HEK293T (cell line): Measurements from ENCODE around the gene GPR150.

Experiments
- CTCF ChIA-PET: fragments of 350-600 bp; formaldehyde crosslinking; extraction: SDS; loops from one replicate; lab custom pipeline; 2021; ENCODE audit warnings: antibody characterized with exemption, inconsistent platforms; lab: Yijun Ruan, JAX
- POLR2A ChIA-PET: fragments of 350-600 bp; formaldehyde crosslinking; extraction: SDS; loops from one replicate; lab custom pipeline; 2020; ENCODE audit warnings: antibody characterized with exemption, inconsistent platforms; lab: Yijun Ruan, JAX
- DNase-seq: peaks from one replicate; pipeline ENCODE4 v3.0.0; 2012; ENCODE audit warnings: mixed read lengths; ENCODE audit errors: extremely low spot score
- ARNT ChIP-seq: fragments of 450-650 bp; IDR thresholded peaks from 2 replicates; pipeline ENCODE4 v1.6.1; 2017; ENCODE audit warnings: mild to moderate bottlenecking
- BHLHE40 ChIP-seq: fragments of 450-650 bp; IDR thresholded peaks from 2 replicates; pipeline ENCODE4 v1.6.1; 2016; ENCODE audit warnings: mild to moderate bottlenecking, moderate library complexity, borderline replicate concordance
- CTBP1 ChIP-seq: fragments of 450-650 bp; IDR thresholded peaks from 2 replicates; pipeline ENCODE4 v1.6.1; 2016; ENCODE audit warnings: borderline replicate concordance
- ELF4 ChIP-seq: fragments of 450-650 bp; IDR thresholded peaks from 2 replicates; pipeline ENCODE4 v1.6.1; 2017; ENCODE audit warnings: antibody characterized with exemption
- FOXA1 ChIP-seq: fragments of 450-650 bp; IDR thresholded peaks from 2 replicates; pipeline ENCODE4 v1.6.1; 2016; ENCODE audit warnings: mild to moderate bottlenecking
- FOXK2 ChIP-seq: fragments of 450-650 bp; IDR thresholded peaks from 2 replicates; pipeline ENCODE4 v1.6.1; 2016; ENCODE audit warnings: mild to moderate bottlenecking
- FOXM1 ChIP-seq: fragments of 450-650 bp; IDR thresholded peaks from 2 replicates; pipeline ENCODE4 v1.6.1; 2017; ENCODE audit warnings: mild to moderate bottlenecking, borderline replicate concordance
- HDGF ChIP-seq: fragments of 450-650 bp; IDR thresholded peaks from 2 replicates; pipeline ENCODE4 v1.6.1; 2017; ENCODE audit warnings: antibody characterized with exemption, borderline replicate concordance
- L3MBTL2 ChIP-seq: fragments of 450-650 bp; conservative IDR thresholded peaks from 2 replicates; pipeline ENCODE4 v1.6.1; 2016; ENCODE audit warnings: mild to moderate bottlenecking
- LEF1 ChIP-seq: fragments of 450-650 bp; IDR thresholded peaks from 2 replicates; pipeline ENCODE4 v1.6.1; 2017; ENCODE audit warnings: mild to moderate bottlenecking, borderline replicate concordance
- NFRKB ChIP-seq: fragments of 450-650 bp; IDR thresholded peaks from 2 replicates; pipeline ENCODE4 v1.6.1; 2016; ENCODE audit warnings: mild to moderate bottlenecking, moderate library complexity
- SP1 ChIP-seq: fragments of 450-650 bp; IDR thresholded peaks from 2 replicates; pipeline ENCODE4 v1.6.1; 2017
- SUZ12 ChIP-seq: fragments of 450-650 bp; IDR thresholded peaks from 2 replicates; pipeline ENCODE4 v1.6.1; 2016; ENCODE audit warnings: mild to moderate bottlenecking
- TARDBP ChIP-seq: fragments of 450-650 bp; IDR thresholded peaks from 2 replicates; pipeline ENCODE4 v1.6.1; 2016
- ZNF384 ChIP-seq: fragments of 450-650 bp; IDR thresholded peaks from 2 replicates; pipeline ENCODE4 v1.6.1; 2016
- TF ChIP-seq, protein P1 (sequence below): fragments of 450-650 bp; IDR thresholded peaks from 2 replicates; pipeline ENCODE4 v1.6.1; 2016

Gene GPR150

DNA sequence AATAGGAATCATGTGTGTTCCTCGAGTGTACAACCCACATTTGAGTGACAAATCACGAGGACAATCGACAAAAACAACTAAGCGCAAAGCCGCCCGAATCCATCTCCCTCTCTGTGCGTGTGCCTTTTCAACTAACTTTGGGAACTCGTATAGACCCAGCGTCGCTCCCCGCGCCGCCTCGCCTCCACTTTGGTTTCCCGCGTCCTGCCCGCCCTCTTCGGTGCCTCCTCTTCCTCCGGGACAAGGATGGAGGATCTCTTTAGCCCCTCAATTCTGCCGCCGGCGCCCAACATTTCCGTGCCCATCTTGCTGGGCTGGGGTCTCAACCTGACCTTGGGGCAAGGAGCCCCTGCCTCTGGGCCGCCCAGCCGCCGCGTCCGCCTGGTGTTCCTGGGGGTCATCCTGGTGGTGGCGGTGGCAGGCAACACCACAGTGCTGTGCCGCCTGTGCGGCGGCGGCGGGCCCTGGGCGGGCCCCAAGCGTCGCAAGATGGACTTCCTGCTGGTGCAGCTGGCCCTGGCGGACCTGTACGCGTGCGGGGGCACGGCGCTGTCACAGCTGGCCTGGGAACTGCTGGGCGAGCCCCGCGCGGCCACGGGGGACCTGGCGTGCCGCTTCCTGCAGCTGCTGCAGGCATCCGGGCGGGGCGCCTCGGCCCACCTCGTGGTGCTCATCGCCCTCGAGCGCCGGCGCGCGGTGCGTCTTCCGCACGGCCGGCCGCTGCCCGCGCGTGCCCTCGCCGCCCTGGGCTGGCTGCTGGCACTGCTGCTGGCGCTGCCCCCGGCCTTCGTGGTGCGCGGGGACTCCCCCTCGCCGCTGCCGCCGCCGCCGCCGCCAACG is at the start of gene GPR150:
Gene GPR150 (plus strand): TSS at position 58 of the 840 bp plus-strand sequence. CDS start 189 bp downstream, at position 247.
- TF ChIP-seq, protein P1, sequence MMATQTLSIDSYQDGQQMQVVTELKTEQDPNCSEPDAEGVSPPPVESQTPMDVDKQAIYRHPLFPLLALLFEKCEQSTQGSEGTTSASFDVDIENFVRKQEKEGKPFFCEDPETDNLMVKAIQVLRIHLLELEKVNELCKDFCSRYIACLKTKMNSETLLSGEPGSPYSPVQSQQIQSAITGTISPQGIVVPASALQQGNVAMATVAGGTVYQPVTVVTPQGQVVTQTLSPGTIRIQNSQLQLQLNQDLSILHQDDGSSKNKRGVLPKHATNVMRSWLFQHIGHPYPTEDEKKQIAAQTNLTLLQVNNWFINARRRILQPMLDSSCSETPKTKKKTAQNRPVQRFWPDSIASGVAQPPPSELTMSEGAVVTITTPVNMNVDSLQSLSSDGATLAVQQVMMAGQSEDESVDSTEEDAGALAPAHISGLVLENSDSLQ, result no peak
- TF ChIP-seq ARNT (no peak), LEF1 (no peak)
- ChIA-PET CTCF (no interaction called here), POLR2A (no interaction called here)
- no peak for DNase-seq

GRCh38 chr5:95572016-95572415 is 47.9 kb upstream of the GPR150 start:
- CTCF ChIA-PET, result no interaction called here

DNA sequence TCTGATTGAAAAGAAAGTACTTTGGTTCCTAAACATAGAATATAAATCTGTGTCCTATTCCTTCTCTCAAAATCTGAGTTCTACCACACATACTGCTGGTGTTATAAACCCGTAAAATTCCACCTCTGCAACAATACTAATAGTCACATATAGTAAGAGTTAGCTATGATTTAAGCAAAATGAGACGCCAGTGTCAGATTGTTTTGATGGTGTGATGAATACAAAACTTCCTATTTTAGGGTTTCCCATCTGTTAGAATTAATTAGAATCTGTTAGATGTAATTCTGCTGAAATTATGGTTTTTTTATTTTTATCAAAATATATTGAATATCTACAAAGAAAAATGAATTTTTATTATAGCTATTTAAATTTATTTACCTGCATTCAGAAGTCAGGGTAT is 38.3 kb upstream of the GPR150 start:
- CTCF ChIA-PET, result no interaction called here
- TF ChIP-seq CTBP1 (no peak), FOXK2 (no peak), BHLHE40 (no peak), L3MBTL2 (no peak)
- POLR2A ChIA-PET, result interaction anchor here (1.0 kb wide), 1 partner anchor 27 kb away, joined by 3 read pairs; the partner anchor contains the start of genes ARSK and SKIC3
- DNase-seq, result no peak

More at GRCh38 chr5:95572016-95572415, 47.9 kb upstream of the GPR150 start:
- TF ChIP-seq NFRKB, result no peak
- TF ChIP-seq FOXA1, result no peak
- POLR2A ChIA-PET, result no interaction called here
- no peak for DNase-seq

GRCh38 chr5:95583992-95584391 is 35.9 kb upstream of the GPR150 start:
- DNase-seq, result no peak
- POLR2A ChIA-PET, result no interaction called here
- TF ChIP-seq BHLHE40 (no peak), FOXK2 (no peak), FOXA1 (no peak), ARNT (no peak), FOXM1 (no peak), ELF4 (no peak)
- CTCF ChIA-PET, result no interaction called here

DNA sequence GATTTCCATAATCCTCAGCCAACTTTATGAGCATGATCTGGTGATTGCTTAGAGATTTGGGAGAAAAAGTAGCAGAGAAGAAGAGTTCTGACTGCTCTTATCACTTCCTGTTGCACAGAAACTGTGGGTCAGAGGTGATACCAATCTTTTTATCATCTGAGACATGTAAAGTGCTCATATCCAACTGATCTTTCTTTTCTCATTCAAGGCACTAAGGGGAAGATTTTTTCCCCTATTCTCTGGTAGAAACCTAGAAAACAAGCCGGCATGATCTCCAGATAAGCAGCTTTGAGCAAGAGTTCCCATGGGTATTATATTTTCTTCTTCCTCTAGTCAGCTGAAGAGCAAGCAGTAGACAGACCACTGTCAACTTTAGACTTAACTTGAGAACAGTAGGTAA is 29.0 kb upstream of the GPR150 start:
- TF ChIP-seq SP1, result no peak
- TF ChIP-seq FOXK2, result no peak
- POLR2A ChIA-PET, result no interaction called here
- CTCF ChIA-PET, result no interaction called here
- no peak for DNase-seq

DNA sequence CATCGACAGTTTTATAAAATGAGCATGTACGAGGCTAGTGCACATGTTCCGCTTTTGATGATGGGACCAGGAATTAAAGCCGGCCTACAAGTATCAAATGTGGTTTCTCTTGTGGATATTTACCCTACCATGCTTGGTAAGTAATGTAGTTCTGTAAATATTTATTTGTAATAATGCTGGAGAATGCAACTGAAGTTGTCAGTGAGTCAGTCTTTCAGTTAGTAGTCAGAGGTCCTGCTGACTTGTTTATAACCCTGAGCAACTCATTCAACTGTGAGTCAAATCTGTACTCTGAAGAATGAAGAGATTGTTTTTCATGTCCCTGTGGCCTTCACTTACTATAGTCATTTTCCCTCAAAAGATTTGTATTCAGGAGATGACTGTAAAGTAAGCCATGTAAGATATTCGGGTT is 28.4 kb upstream of the GPR150 start:
- ChIA-PET CTCF (no interaction called here), POLR2A (no interaction called here)
- DNase-seq, result no peak
- TF ChIP-seq LEF1 (no peak), CTBP1 (no peak), FOXA1 (no peak), NFRKB (no peak), ARNT (no peak), SUZ12 (no peak), BHLHE40 (no peak), FOXK2 (no peak), HDGF (no peak), FOXM1 (no peak), ELF4 (no peak), SP1 (no peak)
- TF ChIP-seq, protein P1, result no peak

GRCh38 chr5:95595289-95595931 is 24.5 kb upstream of the GPR150 start:
- CTCF ChIA-PET, result no interaction called here
- POLR2A ChIA-PET, result no interaction called here
- no peak for DNase-seq

DNA sequence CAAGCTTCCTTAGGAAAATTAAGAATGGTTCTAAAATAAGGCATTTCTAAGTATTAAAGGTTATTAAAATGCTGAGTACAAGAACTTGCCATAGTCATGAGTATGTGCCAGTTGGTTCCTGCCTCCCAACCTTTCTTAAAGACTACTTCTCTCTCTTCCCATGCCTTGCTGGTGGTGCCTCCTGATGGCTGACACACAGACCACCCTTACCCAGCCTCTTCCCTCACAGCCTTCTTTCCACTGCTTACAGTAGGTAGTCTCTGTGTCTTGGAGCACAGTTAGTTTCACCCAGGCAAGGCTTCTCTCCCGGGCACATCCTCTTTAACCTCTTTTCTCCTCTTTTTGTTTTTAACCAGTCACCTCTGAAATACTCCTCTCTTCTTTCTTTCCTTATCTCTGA is 20.6 kb upstream of the GPR150 start:
- DNase-seq, result no peak
- CTCF ChIA-PET, result no interaction called here
- POLR2A ChIA-PET, result no interaction called here

More at GRCh38 chr5:95595289-95595931, 24.5 kb upstream of the GPR150 start:
- TF ChIP-seq ARNT (no peak), SUZ12 (no peak), HDGF (no peak), ZNF384 (no peak), LEF1 (no peak)

More for the DNA sequence above, 20.6 kb upstream of the GPR150 start:
- no peak for TF ChIP-seq ZNF384
- no peak for TF ChIP-seq FOXK2
- TF ChIP-seq SP1, result no peak
- TF ChIP-seq HDGF, result no peak
- TF ChIP-seq, protein P1, result no peak
- no peak for TF ChIP-seq ELF4
- no peak for TF ChIP-seq FOXA1
- TF ChIP-seq L3MBTL2, result no peak
- TF ChIP-seq SUZ12, result no peak
- no peak for TF ChIP-seq NFRKB
- no peak for TF ChIP-seq TARDBP
- TF ChIP-seq FOXM1, result no peak
- no peak for TF ChIP-seq BHLHE40
- TF ChIP-seq ARNT, result no peak
- no peak for TF ChIP-seq CTBP1
- TF ChIP-seq LEF1, result no peak
